ENCODE data around the gene MEN1. TPM values are rescaled to one million over a fixed set of nuclear protein-coding genes. Genes with fewer than 3 reads are reported as not detected.

Gene MEN1
- total and polyA plus RNA-seq, 7 experiments from 2014 or later: 25.7 to 54.9 (median 38.0) TPM

- Histone ChIP-seq H3K27ac (ENCODE audit: low read depth, low read length) (no peak overlapping the region), H3K9me3 (ENCODE audit: control insufficient read depth in 2 of 3, low read length in 3 of 3) (no peaks in the 10 kb centered on the region), H3K27me3 (ENCODE audit: control insufficient read depth in 2 of 2, insufficient read depth in 2 of 2, low read length in 2 of 2) (no peaks in the 10 kb centered on the region), H3K4me1 (ENCODE audit: control insufficient read depth in 2 of 2, insufficient read depth in 2 of 2, low read length in 2 of 2) (peaks cover 0 to 13% of the 10 kb centered on the region in 2 donors), H3K4me3 (ENCODE audit: low read length) (no peak overlapping the region), H3K36me3 (ENCODE audit: control insufficient read depth in 2 of 3, insufficient read depth in 3 of 3, low read length in 3 of 3) (peaks cover 0 to 25% (median 0%) of the 10 kb centered on the region in 3 experiments)
- intact Hi-C loops (cut with micrococcal nuclease): loop anchor here in 1 of 2 donors (2.0 kb wide), 1 partner anchor 58 kb away; the partner anchor contains the start of gene CDC42BPG
- Mint-ChIP-seq H3K4me3 (no peak overlapping the region), H3K27ac (peak overlapping the region in 5 of 9 donors; percentile 9 to 74 (median 34)), H3K4me1 (peaks cover under 1 to 13% (median 9%) of the 10 kb centered on the region in 7 donors), H3K36me3 (peaks cover 0 to 11% (median 0%) of the 10 kb centered on the region in 5 donors), H3K27me3 (no peaks in the 10 kb centered on the region), H3K9me3 (no peaks in the 10 kb centered on the region)
- ChIA-PET CTCF (interaction anchor here (0.9 to 2.3 kb wide), 7 partner anchors 12 to 57 kb away, joined by 3 to 13 read pairs (median 3); partner anchors contain the start of gene RASGRP2), POLR2A (interaction anchor here (0.8 to 5.4 kb wide), 9 partner anchors 8 to 67 kb away, joined by 3 to 31 read pairs (median 4); partner anchors contain the start of genes MAP4K2, RASGRP2 and SF1)
- ATAC-seq: no peak
- DNase-seq: no peak
Observed at GRCh38 chr11:64786308-64786707, 24.0 kb downstream of the MEN1 start.

GRCh38 chr11:64784813-64785581, 25.4 kb downstream of the MEN1 start:
- Histone ChIP-seq H3K27ac (ENCODE audit: low read depth, low read length) (no peak overlapping the region), H3K9me3 (ENCODE audit: control insufficient read depth in 2 of 3, low read length in 3 of 3) (no peaks in the 10 kb centered on the region), H3K36me3 (ENCODE audit: control insufficient read depth in 2 of 3, insufficient read depth in 3 of 3, low read length in 3 of 3) (peaks cover 0 to 18% (median 0%) of the 10 kb centered on the region in 3 experiments), H3K4me1 (ENCODE audit: control insufficient read depth in 2 of 2, insufficient read depth in 2 of 2, low read length in 2 of 2) (peaks cover 7 to 21% of the 10 kb centered on the region in 2 donors), H3K27me3 (ENCODE audit: control insufficient read depth in 2 of 2, insufficient read depth in 2 of 2, low read length in 2 of 2) (no peaks in the 10 kb centered on the region), H3K4me3 (ENCODE audit: low read length) (no peak overlapping the region)
- ChIA-PET POLR2A (interaction anchor here (0.8 to 5.4 kb wide), 12 partner anchors 9 to 48 kb away, joined by 3 to 31 read pairs (median 4); partner anchors contain the start of genes MAP4K2 and RASGRP2), CTCF (interaction anchor here (0.7 to 2.3 kb wide), 6 partner anchors 14 to 59 kb away, joined by 3 to 13 read pairs (median 4); no protein-coding TSS in a partner anchor)
- Mint-ChIP-seq H3K4me3 (no peak overlapping the region), H3K27ac (peak overlapping the region in 8 of 9 donors; percentile 27 to 67 (median 52)), H3K9me3 (no peaks in the 10 kb centered on the region), H3K36me3 (peaks cover 0 to 5% (median 2%) of the 10 kb centered on the region in 5 donors), H3K27me3 (no peaks in the 10 kb centered on the region), H3K4me1 (peaks cover 11 to 27% (median 22%) of the 10 kb centered on the region in 7 donors)
- no peak for DNase-seq
- intact Hi-C loops (cut with micrococcal nuclease): no loop called here
- no peak for ATAC-seq

- Mint-ChIP-seq H3K4me3 (peak within 1 kb of the TSS; percentile 90 to 97 (median 94)), H3K4me1 (peaks cover 52 to 72% (median 64%) of the 10 kb centered on the region in 7 donors), H3K27me3 (peaks cover 0 to 5% (median 0%) of the 10 kb centered on the region in 5 donors), H3K36me3 (peaks cover 13 to 38% (median 35%) of the 10 kb centered on the region in 5 donors), H3K9me3 (peaks cover 0 to 17% (median 0%) of the 10 kb centered on the region in 11 donors), H3K27ac (peak within 1 kb of the TSS; percentile 98 to 100 (median 99))
- Histone ChIP-seq H3K4me3 (ENCODE audit: low read length) (peak within 1 kb of the TSS; percentile 94), H3K27me3 (ENCODE audit: control insufficient read depth in 2 of 2, insufficient read depth in 2 of 2, low read length in 2 of 2) (no peaks in the 10 kb centered on the region), H3K4me1 (ENCODE audit: control insufficient read depth in 2 of 2, insufficient read depth in 2 of 2, low read length in 2 of 2) (peaks cover 48 to 52% of the 10 kb centered on the region in 2 donors), H3K9me3 (ENCODE audit: control insufficient read depth in 2 of 3, low read length in 3 of 3) (no peaks in the 10 kb centered on the region), H3K36me3 (ENCODE audit: control insufficient read depth in 2 of 3, insufficient read depth in 3 of 3, low read length in 3 of 3) (peaks cover 25 to 38% (median 33%) of the 10 kb centered on the region in 3 experiments), H3K27ac (ENCODE audit: low read depth, low read length) (peak within 1 kb of the TSS; percentile 99)
- intact Hi-C loops (cut with micrococcal nuclease): loop anchor here (1.0 to 10.0 kb wide), 18 partner anchors 9 to 792 kb away; partner anchors contain the start of genes ATG2A (in 2 of the 2), EHD1 (in 2 of the 2), MAP4K2 (in 2 of the 2) and MEN1 (in 2 of the 2)
- CTCF ChIA-PET: interaction anchor here (0.5 to 1.6 kb wide), 10 partner anchors 9 to 1339 kb away, joined by 3 to 8 read pairs (median 4); partner anchors contain the start of genes FAU, MEN1, MRPL49 and RASGRP2
- POLR2A ChIA-PET: interaction anchor here (0.5 to 30.7 kb wide), 50 partner anchors 8 to 1939 kb away, joined by 3 to 1956 read pairs (median 4); partner anchors contain the start of genes ARL2, CCDC85B, CDC42BPG and FAU
- peak; percentile 86 to 100 (median 100) for DNase-seq
- peak; percentile 89 for ATAC-seq
Observed at GRCh38 chr11:64778473-64779298, 31.7 kb downstream of the MEN1 start, which contains the start of gene SF1. Gene SF1, minus strand, starts transcription at chr11:64778542. Its CDS starts 150 bp downstream, at chr11:64778392.

GRCh38 chr11:64778223-64778472, 32.2 kb downstream of the MEN1 start:
- Histone ChIP-seq H3K36me3 (ENCODE audit: control insufficient read depth in 2 of 3, insufficient read depth in 3 of 3, low read length in 3 of 3) (peaks cover 30 to 43% (median 38%) of the 10 kb centered on the region in 3 experiments), H3K27ac (ENCODE audit: low read depth, low read length) (peak overlapping the region; percentile 99), H3K4me1 (ENCODE audit: control insufficient read depth in 2 of 2, insufficient read depth in 2 of 2, low read length in 2 of 2) (peaks cover 53 to 58% of the 10 kb centered on the region in 2 donors), H3K27me3 (ENCODE audit: control insufficient read depth in 2 of 2, insufficient read depth in 2 of 2, low read length in 2 of 2) (no peaks in the 10 kb centered on the region), H3K4me3 (ENCODE audit: low read length) (peak overlapping the region; percentile 61), H3K9me3 (ENCODE audit: control insufficient read depth in 2 of 3, low read length in 3 of 3) (no peaks in the 10 kb centered on the region)
- peaks cover 56 to 77% (median 70%) of the 10 kb centered on the region in 7 donors for H3K4me1 Mint-ChIP-seq
- H3K9me3 Mint-ChIP-seq: peaks cover 0 to 17% (median 0%) of the 10 kb centered on the region in 11 donors
- ChIA-PET POLR2A (interaction anchor here (0.5 to 30.7 kb wide), 38 partner anchors 9 to 1939 kb away, joined by 3 to 1956 read pairs (median 4); partner anchors contain the start of genes ARL2, CCDC85B, CDC42BPG and FAU), CTCF (interaction anchor here (0.5 to 1.6 kb wide), 7 partner anchors 14 to 1339 kb away, joined by 3 to 8 read pairs (median 3); partner anchors contain the start of genes MEN1 and RASGRP2)
- H3K27ac Mint-ChIP-seq: peak overlapping the region in 6 of 9 donors; percentile 98 to 100 (median 99)
- H3K36me3 Mint-ChIP-seq: peaks cover 13 to 43% (median 40%) of the 10 kb centered on the region in 5 donors
- peaks cover 0 to 5% (median 0%) of the 10 kb centered on the region in 5 donors for H3K27me3 Mint-ChIP-seq
- DNase-seq: no peak
- ATAC-seq: no peak
- peak overlapping the region; percentile 87 to 96 (median 90) for H3K4me3 Mint-ChIP-seq
- intact Hi-C loops (cut with micrococcal nuclease): loop anchor here (1.0 to 10.0 kb wide), 16 partner anchors 14 to 793 kb away; partner anchors contain the start of genes ATG2A (in 2 of the 2), MEN1 (in 2 of the 2), ZNHIT2 (in 2 of the 2) and EHD1 (in 1 of the 2)

- H3K36me3 ChIP-seq (ENCODE audit: control insufficient read depth in 2 of 3, insufficient read depth in 3 of 3, low read length in 3 of 3): peaks cover 35 to 48% (median 43%) of the 10 kb centered on the region in 3 experiments
- Mint-ChIP-seq H3K4me1 (peaks cover 58 to 82% (median 75%) of the 10 kb centered on the region in 7 donors), H3K36me3 (peaks cover 13 to 48% (median 42%) of the 10 kb centered on the region in 5 donors), H3K4me3 (peak overlapping the region; percentile 86 to 97 (median 93)), H3K9me3 (peaks cover 0 to 17% (median 0%) of the 10 kb centered on the region in 11 donors), H3K27me3 (peaks cover 0 to 5% (median 0%) of the 10 kb centered on the region in 5 donors), H3K27ac (peak overlapping the region; percentile 78 to 95 (median 94))
- ChIA-PET CTCF (interaction anchor here (2.6 to 19.1 kb wide), 3 partner anchors 10 to 30 kb away, joined by 21 to 305 read pairs (median 57); partner anchors contain the start of genes PYGM and RASGRP2), POLR2A (interaction anchor here (0.6 to 30.7 kb wide), 17 partner anchors 8 to 1569 kb away, joined by 3 to 1956 read pairs (median 15); partner anchors contain the start of genes EHD1, MAJIN, MAP4K2 and MEN1)
- peak; percentile 6 for ATAC-seq
- H3K4me3 ChIP-seq (ENCODE audit: low read length): peak overlapping the region; percentile 94
- no peaks in the 10 kb centered on the region for H3K27me3 ChIP-seq (ENCODE audit: control insufficient read depth in 2 of 2, insufficient read depth in 2 of 2, low read length in 2 of 2)
- H3K4me1 ChIP-seq (ENCODE audit: control insufficient read depth in 2 of 2, insufficient read depth in 2 of 2, low read length in 2 of 2): peaks cover 58 to 63% of the 10 kb centered on the region in 2 donors
- H3K27ac ChIP-seq (ENCODE audit: low read depth, low read length): peak overlapping the region; percentile 99
- no peaks in the 10 kb centered on the region for H3K9me3 ChIP-seq (ENCODE audit: control insufficient read depth in 2 of 3, low read length in 3 of 3)
- intact Hi-C loops (cut with micrococcal nuclease): loop anchor here (1.0 to 10.0 kb wide), 18 partner anchors 9 to 793 kb away; partner anchors contain the start of genes ATG2A (in 2 of the 2), MEN1 (in 2 of the 2), ZNHIT2 (in 2 of the 2) and EHD1 (in 1 of the 2)
- DNase-seq: peak; percentile 70 to 88 (median 85)
Observed at GRCh38 chr11:64777449-64778222, 32.7 kb downstream of the MEN1 start.
